ENCODE measurements around the gene CYP24A1.

Gene CYP24A1

GRCh38 chr20:54172856-54173652 is 732 bp downstream of the CYP24A1 start:
- DNase-seq: peak in 1 of 5 experiments; percentile 13

GRCh38 chr20:54172532-54172855 is 1.3 kb downstream of the CYP24A1 start:
- no peak for DNase-seq

GRCh38 chr20:54170963-54171362 is 2.8 kb downstream of the CYP24A1 start:
- no peak for DNase-seq

GRCh38 chr20:54170026-54170471 is 3.7 kb downstream of the CYP24A1 start:
- no peak for DNase-seq

- no peak for DNase-seq
These were observed 4.6 kb downstream of the CYP24A1 start for GRCh38 chr20:54168961-54169862.

- DNase-seq: no peak
These were observed 5.6 kb downstream of the CYP24A1 start for GRCh38 chr20:54167909-54168872.

- DNase-seq: no peak
These were observed 6.7 kb downstream of the CYP24A1 start for GRCh38 chr20:54166987-54167662.

GRCh38 chr20:54165803-54166202 is 8.0 kb downstream of the CYP24A1 start:
- DNase-seq: no peak

- DNase-seq: no peak
These were observed 8.8 kb downstream of the CYP24A1 start for GRCh38 chr20:54165014-54165413.

GRCh38 chr20:54163402-54163801 is 10.4 kb downstream of the CYP24A1 start:
- no peak for DNase-seq

GRCh38 chr20:54162378-54163009 is 11.3 kb downstream of the CYP24A1 start:
- DNase-seq: no peak

GRCh38 chr20:54161821-54162149 is 12.0 kb downstream of the CYP24A1 start:
- DNase-seq: no peak

GRCh38 chr20:54161008-54161820 is 12.6 kb downstream of the CYP24A1 start:
- DNase-seq: no peak

- no peak for DNase-seq
These were observed 13.4 kb downstream of the CYP24A1 start for GRCh38 chr20:54160065-54161007.

GRCh38 chr20:54158856-54159418 is 14.8 kb downstream of the CYP24A1 start:
- no peak for DNase-seq

- no peak for DNase-seq
These were observed 15.6 kb downstream of the CYP24A1 start for GRCh38 chr20:54158226-54158625.

- no peak for DNase-seq
These were observed 16.6 kb downstream of the CYP24A1 start for GRCh38 chr20:54156981-54157835.

GRCh38 chr20:54156522-54156921 is 17.3 kb downstream of the CYP24A1 start:
- DNase-seq: no peak

Data from T-helper 2 cell (primary cell).